ENCODE results near the gene SGTA. TPM values are rescaled to one million over a fixed set of nuclear protein-coding genes. Genes with fewer than 3 reads are reported as not detected.
A peak's percentile ranks its signal among the peaks of the same experiment; 100 is the strongest.
"Not testable (repeated sequence)": the region's sequence is repeated elsewhere in the genome, so short reads cannot be mapped to it uniquely, and the experiment has no call there.

SGTA gene
- polyA plus RNA-seq, 2 donors, result 42.5 to 56.1 TPM

GRCh38 chr19:2795827-2796658 lies 13.0 kb upstream of the SGTA start:
- Histone ChIP-seq H3K36me3 (ENCODE audit: control insufficient read depth in 2 of 2, insufficient read depth in 2 of 2, low read length in 1 of 2) (peaks cover 3 to 37% of the 10 kb centered on the region in 2 donors), H3K4me1 (ENCODE audit: control insufficient read depth in 2 of 2, insufficient read depth in 2 of 2, low read length in 1 of 2) (peaks cover 3 to 8% of the 10 kb centered on the region in 2 donors), H3K4me3 (ENCODE audit: low read depth in 1 of 2, low read length in 2 of 2) (no peak overlapping the region), H3K27ac (ENCODE audit: low read depth in 2 of 2, low read length in 1 of 2) (peak overlapping the region; percentile 47 to 80), H3K27me3 (ENCODE audit: control insufficient read depth in 1 of 2, insufficient read depth in 2 of 2, low read length in 2 of 2) (no peaks in the 10 kb centered on the region), H3K9me3 (ENCODE audit: control insufficient read depth in 2 of 2, insufficient read depth in 1 of 2, low read depth in 1 of 2, low read length in 1 of 2) (peaks cover 2 to 4% of the 10 kb centered on the region in 2 donors)
- WGBS, 2 donors, result 65 to 74% methylated on average over 25 to 27 of the region's 27 CpGs

- Histone ChIP-seq H3K27me3 (ENCODE audit: control insufficient read depth in 1 of 2, insufficient read depth in 2 of 2, low read length in 2 of 2) (no peaks in the 10 kb centered on the region), H3K36me3 (ENCODE audit: control insufficient read depth in 2 of 2, insufficient read depth in 2 of 2, low read length in 1 of 2) (peaks cover 0 to 29% of the 10 kb centered on the region in 2 donors), H3K4me1 (ENCODE audit: control insufficient read depth in 2 of 2, insufficient read depth in 2 of 2, low read length in 1 of 2) (peaks cover 8 to 10% of the 10 kb centered on the region in 2 donors), H3K27ac (ENCODE audit: low read depth in 2 of 2, low read length in 1 of 2) (no peak overlapping the region), H3K9me3 (ENCODE audit: control insufficient read depth in 2 of 2, insufficient read depth in 1 of 2, low read depth in 1 of 2, low read length in 1 of 2) (peaks cover 0 to 4% of the 10 kb centered on the region in 2 donors), H3K4me3 (ENCODE audit: low read depth in 1 of 2, low read length in 2 of 2) (no peak overlapping the region)
- 96 to 98% methylated on average over 12 of the region's 12 CpGs for WGBS, 2 donors
These were observed 10.5 kb upstream of the SGTA start for GRCh38 chr19:2793577-2793976.

DNA sequence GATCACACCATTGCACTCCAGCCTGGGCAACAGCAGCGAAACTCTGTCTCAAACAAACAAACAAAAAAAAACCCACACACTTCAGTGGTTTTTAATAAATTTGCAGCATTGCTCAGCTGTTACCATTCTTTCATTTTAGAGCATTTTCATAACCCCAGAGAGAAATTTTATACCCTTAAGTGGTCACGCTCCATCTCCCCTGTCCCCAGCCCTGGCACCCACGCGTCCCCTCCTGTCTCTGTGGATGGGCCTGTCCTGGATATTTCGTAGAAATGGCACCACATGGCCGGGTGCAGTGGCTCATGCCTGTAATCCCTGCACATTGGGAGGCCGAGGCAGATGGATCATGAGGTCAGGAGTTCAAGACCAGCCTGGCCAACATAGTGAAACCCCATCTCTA lies 10.1 kb upstream of the SGTA start:
- H3K4me1 ChIP-seq (ENCODE audit: control insufficient read depth in 2 of 2, insufficient read depth in 2 of 2, low read length in 1 of 2), result peaks cover 8 to 10% of the 10 kb centered on the region in 2 donors
- no peaks in the 10 kb centered on the region for H3K27me3 ChIP-seq (ENCODE audit: control insufficient read depth in 1 of 2, insufficient read depth in 2 of 2, low read length in 2 of 2)
- no peak overlapping the region for H3K4me3 ChIP-seq (ENCODE audit: low read depth in 1 of 2, low read length in 2 of 2)
- 97 to 98% methylated on average over 7 of the region's 7 CpGs for WGBS, 2 donors
- H3K27ac ChIP-seq (ENCODE audit: low read depth in 2 of 2, low read length in 1 of 2), result no peak overlapping the region
- peaks cover 0 to 25% of the 10 kb centered on the region in 2 donors for H3K36me3 ChIP-seq (ENCODE audit: control insufficient read depth in 2 of 2, insufficient read depth in 2 of 2, low read length in 1 of 2)
- peaks cover 0 to 4% of the 10 kb centered on the region in 2 donors for H3K9me3 ChIP-seq (ENCODE audit: control insufficient read depth in 2 of 2, insufficient read depth in 1 of 2, low read depth in 1 of 2, low read length in 1 of 2)

DNA sequence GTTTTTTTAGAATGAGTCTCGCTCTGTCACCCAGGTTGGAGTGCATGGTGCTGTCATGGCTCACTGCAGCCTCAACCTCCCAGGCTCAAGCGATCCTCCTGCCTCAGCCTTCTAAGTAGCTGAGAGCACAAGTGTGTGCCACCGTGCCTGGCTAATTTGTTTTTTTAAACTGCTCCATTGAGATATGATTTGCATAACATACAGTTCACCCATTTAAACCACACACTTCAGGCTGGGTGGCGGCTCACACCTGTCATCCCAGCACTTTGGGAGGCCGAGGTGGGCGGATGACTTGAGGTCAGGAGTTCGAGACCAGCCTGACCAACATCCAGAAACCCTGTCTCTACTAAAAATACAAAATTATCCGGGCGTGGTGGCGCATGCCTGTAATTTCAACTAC lies 9.6 kb upstream of the SGTA start:
- WGBS, 2 donors, result 94% methylated on average over 10 of the region's 10 CpGs
- not testable (repeated sequence) for H3K27ac ChIP-seq (ENCODE audit: low read depth in 2 of 2, low read length in 1 of 2); H3K9me3 ChIP-seq (ENCODE audit: control insufficient read depth in 2 of 2, insufficient read depth in 1 of 2, low read depth in 1 of 2, low read length in 1 of 2); H3K4me3 ChIP-seq (ENCODE audit: low read depth in 1 of 2, low read length in 2 of 2); H3K4me1 ChIP-seq (ENCODE audit: control insufficient read depth in 2 of 2, insufficient read depth in 2 of 2, low read length in 1 of 2); H3K27me3 ChIP-seq (ENCODE audit: control insufficient read depth in 1 of 2, insufficient read depth in 2 of 2, low read length in 2 of 2)
- H3K36me3 ChIP-seq (ENCODE audit: control insufficient read depth in 2 of 2, insufficient read depth in 2 of 2, low read length in 1 of 2), result peaks cover 0 to 25% of the 10 kb centered on the region in 2 donors

DNA sequence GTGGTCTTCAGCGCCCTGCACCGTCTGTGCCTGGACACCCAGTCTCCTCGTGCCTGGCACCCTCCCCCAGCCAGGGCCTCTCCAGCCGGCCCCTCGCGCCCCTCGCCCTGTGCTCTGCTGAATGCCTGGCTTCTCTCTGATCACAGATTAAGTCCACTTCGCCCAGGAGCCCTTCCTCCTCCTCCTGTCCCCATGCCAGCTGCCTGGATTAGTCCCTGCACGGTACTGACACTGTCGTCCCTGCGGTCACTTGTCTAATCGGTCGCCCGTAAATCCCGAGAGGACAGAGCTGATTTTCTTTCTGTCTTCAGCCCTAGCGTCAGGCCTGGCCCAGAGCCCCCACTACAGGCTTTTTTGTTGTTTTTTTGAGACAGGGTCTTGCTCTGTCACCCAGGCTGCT lies 8.8 kb upstream of the SGTA start:
- H3K4me1 ChIP-seq (ENCODE audit: control insufficient read depth in 2 of 2, insufficient read depth in 2 of 2, low read length in 1 of 2), result peaks cover 8 to 10% of the 10 kb centered on the region in 2 donors
- no peak overlapping the region for H3K4me3 ChIP-seq (ENCODE audit: low read depth in 1 of 2, low read length in 2 of 2)
- H3K9me3 ChIP-seq (ENCODE audit: control insufficient read depth in 2 of 2, insufficient read depth in 1 of 2, low read depth in 1 of 2, low read length in 1 of 2), result peaks cover 0 to 4% of the 10 kb centered on the region in 2 donors
- no peak overlapping the region for H3K27ac ChIP-seq (ENCODE audit: low read depth in 2 of 2, low read length in 1 of 2)
- H3K27me3 ChIP-seq (ENCODE audit: control insufficient read depth in 1 of 2, insufficient read depth in 2 of 2, low read length in 2 of 2), result no peaks in the 10 kb centered on the region
- 89 to 93% methylated on average over 16 of the region's 16 CpGs for WGBS, 2 donors
- H3K36me3 ChIP-seq (ENCODE audit: control insufficient read depth in 2 of 2, insufficient read depth in 2 of 2, low read length in 1 of 2), result peaks cover 0 to 21% of the 10 kb centered on the region in 2 donors

DNA sequence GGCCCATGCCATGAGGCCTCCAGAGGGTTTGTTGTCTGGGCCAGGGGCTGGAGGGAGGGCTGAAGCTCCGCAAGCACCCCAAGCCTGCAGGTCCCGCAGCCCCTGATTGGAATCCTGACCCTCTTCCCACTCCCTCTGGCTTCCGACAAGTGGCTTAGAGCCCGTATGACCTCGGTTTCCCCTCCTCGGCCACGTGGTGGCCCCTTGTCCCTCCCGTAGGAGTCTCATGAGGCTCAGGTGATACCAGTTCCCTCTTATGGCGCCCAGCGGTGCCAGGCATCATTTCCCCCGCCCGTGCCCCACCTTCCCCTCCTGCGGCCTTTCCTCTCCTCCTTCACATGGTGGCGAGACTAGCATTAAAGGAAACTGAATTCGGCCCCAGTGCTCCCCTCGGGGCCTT lies 8.4 kb upstream of the SGTA start:
- no peak overlapping the region for H3K4me3 ChIP-seq (ENCODE audit: low read depth in 1 of 2, low read length in 2 of 2)
- H3K27ac ChIP-seq (ENCODE audit: low read depth in 2 of 2, low read length in 1 of 2), result no peak overlapping the region
- no peaks in the 10 kb centered on the region for H3K9me3 ChIP-seq (ENCODE audit: control insufficient read depth in 2 of 2, insufficient read depth in 1 of 2, low read depth in 1 of 2, low read length in 1 of 2)
- H3K27me3 ChIP-seq (ENCODE audit: control insufficient read depth in 1 of 2, insufficient read depth in 2 of 2, low read length in 2 of 2), result no peaks in the 10 kb centered on the region
- peaks cover 0 to 21% of the 10 kb centered on the region in 2 donors for H3K36me3 ChIP-seq (ENCODE audit: control insufficient read depth in 2 of 2, insufficient read depth in 2 of 2, low read length in 1 of 2)
- H3K4me1 ChIP-seq (ENCODE audit: control insufficient read depth in 2 of 2, insufficient read depth in 2 of 2, low read length in 1 of 2), result peaks cover 8 to 10% of the 10 kb centered on the region in 2 donors
- WGBS, 2 donors, result 90 to 95% methylated on average over 16 of the region's 16 CpGs

GRCh38 chr19:2790557-2791271 lies 7.6 kb upstream of the SGTA start:
- Histone ChIP-seq H3K36me3 (ENCODE audit: control insufficient read depth in 2 of 2, insufficient read depth in 2 of 2, low read length in 1 of 2) (peaks cover 0 to 17% of the 10 kb centered on the region in 2 donors), H3K9me3 (ENCODE audit: control insufficient read depth in 2 of 2, insufficient read depth in 1 of 2, low read depth in 1 of 2, low read length in 1 of 2) (no peaks in the 10 kb centered on the region), H3K27ac (ENCODE audit: low read depth in 2 of 2, low read length in 1 of 2) (no peak overlapping the region), H3K27me3 (ENCODE audit: control insufficient read depth in 1 of 2, insufficient read depth in 2 of 2, low read length in 2 of 2) (no peaks in the 10 kb centered on the region), H3K4me1 (ENCODE audit: control insufficient read depth in 2 of 2, insufficient read depth in 2 of 2, low read length in 1 of 2) (peaks cover 3 to 7% of the 10 kb centered on the region in 2 donors), H3K4me3 (ENCODE audit: low read depth in 1 of 2, low read length in 2 of 2) (no peak overlapping the region)
- 88 to 93% methylated on average over 32 of the region's 32 CpGs for WGBS, 2 donors

DNA sequence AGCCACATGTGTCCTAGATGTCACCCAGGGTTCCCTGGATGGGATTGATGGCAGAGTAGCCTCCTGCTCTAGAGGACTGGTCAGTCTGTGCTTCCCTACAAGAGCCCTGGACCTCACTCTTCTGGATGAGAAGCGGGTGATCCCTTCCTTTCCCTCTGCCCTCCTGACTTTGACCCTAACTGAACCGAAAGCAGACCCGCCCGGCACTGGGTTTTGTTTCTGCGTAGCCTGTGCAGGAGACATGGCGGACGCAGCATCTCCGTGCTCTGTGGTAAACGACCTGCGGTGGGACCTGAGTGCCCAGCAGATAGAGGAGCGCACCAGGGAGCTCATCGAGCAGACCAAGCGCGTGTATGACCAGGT lies 7.1 kb upstream of the SGTA start:
- no peak overlapping the region for H3K4me3 ChIP-seq (ENCODE audit: low read depth in 1 of 2, low read length in 2 of 2)
- H3K36me3 ChIP-seq (ENCODE audit: control insufficient read depth in 2 of 2, insufficient read depth in 2 of 2, low read length in 1 of 2), result peaks cover 0 to 15% of the 10 kb centered on the region in 2 donors
- H3K27me3 ChIP-seq (ENCODE audit: control insufficient read depth in 1 of 2, insufficient read depth in 2 of 2, low read length in 2 of 2), result no peaks in the 10 kb centered on the region
- H3K9me3 ChIP-seq (ENCODE audit: control insufficient read depth in 2 of 2, insufficient read depth in 1 of 2, low read depth in 1 of 2, low read length in 1 of 2), result no peaks in the 10 kb centered on the region
- H3K4me1 ChIP-seq (ENCODE audit: control insufficient read depth in 2 of 2, insufficient read depth in 2 of 2, low read length in 1 of 2), result peaks cover 0 to 7% of the 10 kb centered on the region in 2 donors
- no peak overlapping the region for H3K27ac ChIP-seq (ENCODE audit: low read depth in 2 of 2, low read length in 1 of 2)
- 93 to 98% methylated on average over 12 to 14 of the region's 14 CpGs for WGBS, 2 donors

DNA sequence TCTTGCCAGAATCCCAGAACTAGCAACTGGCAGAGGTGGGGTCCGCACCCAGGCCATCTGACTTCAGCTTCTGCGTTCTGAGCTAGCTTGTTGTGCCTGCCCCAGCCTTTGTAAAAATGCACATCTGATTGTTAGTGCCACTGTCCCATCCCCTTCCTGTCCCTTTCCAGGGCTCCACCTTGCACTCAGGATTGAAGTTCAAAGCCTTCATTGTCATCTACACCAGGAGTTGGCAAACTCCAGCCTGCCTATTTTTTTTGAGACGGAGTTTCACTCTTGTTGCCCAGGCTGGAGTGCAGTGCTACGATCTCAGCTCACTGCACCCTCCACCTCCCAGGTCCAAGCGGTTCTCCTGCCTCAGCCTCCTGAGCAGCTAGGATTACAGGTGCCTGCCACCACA lies 5.2 kb upstream of the SGTA start:
- WGBS, 2 donors, result 93 to 94% methylated on average over 5 of the region's 5 CpGs
- H3K27me3 ChIP-seq (ENCODE audit: control insufficient read depth in 1 of 2, insufficient read depth in 2 of 2, low read length in 2 of 2), result no peaks in the 10 kb centered on the region
- peaks cover 0 to 7% of the 10 kb centered on the region in 2 donors for H3K4me1 ChIP-seq (ENCODE audit: control insufficient read depth in 2 of 2, insufficient read depth in 2 of 2, low read length in 1 of 2)
- no peak overlapping the region for H3K4me3 ChIP-seq (ENCODE audit: low read depth in 1 of 2, low read length in 2 of 2)
- no peaks in the 10 kb centered on the region for H3K9me3 ChIP-seq (ENCODE audit: control insufficient read depth in 2 of 2, insufficient read depth in 1 of 2, low read depth in 1 of 2, low read length in 1 of 2)
- H3K36me3 ChIP-seq (ENCODE audit: control insufficient read depth in 2 of 2, insufficient read depth in 2 of 2, low read length in 1 of 2), result peaks cover 0 to 14% of the 10 kb centered on the region in 2 donors
- no peak overlapping the region for H3K27ac ChIP-seq (ENCODE audit: low read depth in 2 of 2, low read length in 1 of 2)

All from esophagus (tissue), 2 donors.